ENCODE measurements around the gene CCDC92.

The CCDC92 gene

GRCh38 chr12:123888989-123889388 is 83.6 kb downstream of the CCDC92 start:
- DNase-seq (ENCODE audit: low read depth) = no peak

- DNase-seq (ENCODE audit: low read depth) = no peak
Observed at GRCh38 chr12:123886931-123887582, 85.6 kb downstream of the CCDC92 start.

DNA sequence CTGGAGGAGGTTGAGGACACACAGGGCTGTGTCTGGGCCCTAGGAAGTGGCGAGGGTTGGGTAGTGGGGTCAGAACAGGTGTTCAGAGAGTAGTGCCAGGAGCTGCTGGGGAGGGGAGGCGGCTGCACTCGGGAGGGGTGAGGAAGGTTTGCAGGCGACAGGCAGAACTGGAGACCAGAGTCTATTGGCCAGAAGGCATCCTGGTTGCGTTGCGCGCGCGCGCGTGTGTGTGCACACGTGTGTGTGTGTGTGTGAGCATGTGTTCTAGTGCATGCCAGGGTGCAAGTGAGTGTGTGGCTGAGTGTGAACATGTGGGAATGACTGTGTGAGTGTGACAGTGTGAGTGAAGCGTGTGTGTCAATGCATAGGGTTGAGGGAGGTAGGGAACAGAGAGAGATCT is 86.4 kb downstream of the CCDC92 start:
- DNase-seq (ENCODE audit: low read depth) = no peak
